Glomerular visceral epithelial cell (primary cell): Measurements from ENCODE around the gene SMIM13.
A peak's percentile ranks its signal among the peaks of the same experiment; 100 is the strongest.

ENCODE experiments used
- DNase-seq: peaks from one replicate; pipeline ENCODE4 v3.0.0-alpha.2; 2016; ENCODE audit errors: extremely low spot score

The SMIM13 gene

DNA sequence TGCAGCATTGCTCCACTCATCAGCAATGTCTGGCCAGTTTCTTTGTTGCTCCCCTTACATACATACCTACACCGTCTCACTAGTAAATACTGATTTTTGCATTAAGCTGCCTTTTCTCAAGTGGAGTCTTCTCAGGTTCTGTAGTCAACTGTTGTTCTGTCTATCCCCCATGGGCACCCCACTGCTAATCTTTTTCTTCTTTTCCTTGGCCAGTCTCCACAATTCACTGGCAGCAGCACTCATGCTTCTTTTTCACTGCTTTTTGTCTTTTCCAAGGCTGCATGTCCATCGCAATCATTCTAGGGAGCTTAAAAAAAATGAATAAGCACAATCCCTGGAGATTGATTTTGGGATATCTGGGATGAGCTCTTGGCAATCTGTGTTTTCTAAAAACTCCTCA, 28.2 kb downstream of the SMIM13 start:
- no peak for DNase-seq

- no peak for DNase-seq
These were observed 28.7 kb downstream of the SMIM13 start for GRCh38 chr6:11122380-11122779.

DNA sequence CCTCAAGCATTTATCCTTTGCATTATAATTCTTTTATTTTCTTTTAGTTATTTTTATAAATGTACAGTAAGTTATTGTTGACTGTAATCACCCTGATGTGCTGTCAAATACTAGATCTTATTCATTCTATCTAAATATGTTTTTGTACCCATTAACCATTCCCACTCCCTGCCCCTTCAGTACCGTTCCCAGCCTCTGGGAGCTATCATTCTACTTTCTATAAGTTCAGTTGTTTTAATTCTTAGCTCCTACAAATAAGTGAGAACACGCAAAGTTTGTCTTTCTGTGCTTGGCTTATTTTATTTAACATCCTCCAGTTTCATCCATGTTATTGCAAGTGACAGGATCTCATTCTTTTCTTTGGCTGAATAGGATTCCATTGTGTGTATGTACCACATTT, 30.3 kb downstream of the SMIM13 start:
- DNase-seq: no peak

GRCh38 chr6:11126876-11127275, 33.2 kb downstream of the SMIM13 start:
- DNase-seq: no peak

DNA sequence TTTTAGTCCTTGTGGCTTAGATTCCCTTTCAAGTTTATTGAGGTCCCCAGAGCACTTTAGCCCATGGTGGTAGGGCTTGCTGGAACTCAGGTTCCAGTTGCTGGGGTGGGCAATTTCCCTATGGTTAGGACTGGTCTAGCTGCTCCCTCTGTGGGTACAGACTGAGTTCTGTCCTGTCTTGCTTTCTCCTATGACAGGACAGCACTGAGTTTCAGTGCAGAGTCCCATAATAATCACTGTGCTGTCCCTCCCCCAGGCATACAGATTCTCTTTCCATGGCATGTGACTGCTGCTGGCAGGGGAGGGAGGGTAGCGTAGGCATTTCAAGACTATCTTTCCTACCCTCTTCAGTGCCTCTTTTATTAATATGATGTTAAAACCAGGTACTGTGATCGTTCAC, 35.0 kb downstream of the SMIM13 start:
- no peak for DNase-seq

- no peak for DNase-seq
These were observed 36.4 kb downstream of the SMIM13 start for GRCh38 chr6:11129908-11130565.

DNA sequence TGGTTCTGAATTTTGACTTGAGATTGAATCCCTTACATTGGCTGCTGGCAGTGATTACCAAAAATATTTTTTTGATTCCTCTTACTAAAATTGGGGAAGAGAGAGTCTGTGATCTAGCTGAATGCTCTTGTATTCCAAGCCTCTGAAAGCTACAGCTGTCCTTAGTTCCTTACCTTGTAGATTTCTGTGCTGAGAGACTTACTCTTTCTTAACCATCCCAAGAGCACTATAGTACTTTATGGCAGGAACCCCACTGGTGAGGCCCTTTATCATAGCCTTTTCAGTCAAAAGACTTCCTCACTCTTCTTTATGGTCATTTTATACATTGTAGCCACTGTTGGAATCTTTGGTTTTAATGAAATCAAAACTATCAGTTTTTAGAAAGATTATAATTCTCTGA, 37.0 kb downstream of the SMIM13 start:
- no peak for DNase-seq

DNA sequence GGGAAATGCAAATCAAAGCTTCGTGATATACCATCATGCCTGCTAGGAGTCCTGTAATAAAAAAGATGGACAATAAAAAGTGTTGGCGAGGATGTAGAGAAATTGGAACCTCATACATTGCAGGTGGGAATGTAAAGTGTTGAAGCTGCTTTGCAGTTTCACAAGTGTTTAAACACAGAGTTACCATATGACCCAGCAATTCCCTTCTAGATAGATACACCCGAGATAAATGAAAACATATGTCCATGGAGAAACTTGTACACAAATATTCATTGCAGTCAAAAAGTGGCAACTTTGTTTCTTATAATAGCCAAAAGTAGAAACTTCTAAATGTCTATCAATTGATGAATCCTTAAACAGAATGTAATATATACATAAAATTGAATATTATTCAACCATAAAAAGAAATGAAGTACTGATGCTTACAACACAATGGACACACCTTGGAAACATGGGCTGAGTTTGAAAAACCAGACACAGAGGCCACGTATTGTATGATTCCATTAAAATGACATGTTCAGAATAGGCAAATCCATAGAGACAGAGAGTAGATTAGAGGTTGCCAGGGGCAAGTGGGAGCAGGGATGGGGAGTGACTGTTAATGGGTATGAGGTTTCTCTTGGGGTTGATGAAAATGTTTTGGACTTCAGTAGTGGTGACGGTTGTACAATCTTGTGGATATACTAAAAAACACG, 38.7 kb downstream of the SMIM13 start:
- DNase-seq: no peak

DNA sequence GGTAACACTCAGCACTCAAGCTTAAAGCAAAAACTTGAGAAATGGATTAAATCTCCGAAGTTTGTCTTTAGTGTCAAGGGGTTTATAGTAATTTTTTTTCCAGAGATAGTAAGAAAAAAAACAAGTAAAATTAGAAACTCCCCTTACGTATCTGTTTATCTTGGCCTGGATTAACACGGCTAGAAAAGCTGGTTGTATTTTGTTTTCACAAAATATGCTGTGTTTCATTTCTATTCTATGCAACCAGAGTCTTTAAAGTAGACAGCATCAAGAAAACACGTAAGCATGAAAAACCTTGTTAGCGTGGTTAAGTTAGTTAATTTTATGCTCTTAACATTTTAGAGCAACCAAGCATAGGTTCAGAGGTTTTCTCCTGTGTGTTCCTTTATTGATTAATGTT, 39.6 kb downstream of the SMIM13 start:
- DNase-seq: no peak

DNA sequence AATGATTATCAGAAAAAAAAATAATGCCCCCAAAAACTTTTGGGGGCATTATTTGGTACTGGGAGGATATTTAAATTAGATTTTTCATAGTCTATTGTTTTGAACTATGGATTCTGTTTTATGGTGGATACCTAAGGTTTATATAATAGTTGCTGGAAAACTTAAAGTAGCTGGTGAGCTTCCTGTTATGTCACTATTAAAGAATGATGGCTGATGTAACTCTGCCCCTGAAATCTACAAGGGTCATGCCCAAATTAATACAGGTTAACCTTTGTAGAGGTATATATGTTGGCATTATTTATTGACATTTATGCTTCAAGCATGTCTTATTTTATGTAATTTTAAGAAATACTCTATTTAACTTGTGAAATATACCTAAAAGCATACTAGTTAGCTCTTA, 43.2 kb downstream of the SMIM13 start:
- no peak for DNase-seq

DNA sequence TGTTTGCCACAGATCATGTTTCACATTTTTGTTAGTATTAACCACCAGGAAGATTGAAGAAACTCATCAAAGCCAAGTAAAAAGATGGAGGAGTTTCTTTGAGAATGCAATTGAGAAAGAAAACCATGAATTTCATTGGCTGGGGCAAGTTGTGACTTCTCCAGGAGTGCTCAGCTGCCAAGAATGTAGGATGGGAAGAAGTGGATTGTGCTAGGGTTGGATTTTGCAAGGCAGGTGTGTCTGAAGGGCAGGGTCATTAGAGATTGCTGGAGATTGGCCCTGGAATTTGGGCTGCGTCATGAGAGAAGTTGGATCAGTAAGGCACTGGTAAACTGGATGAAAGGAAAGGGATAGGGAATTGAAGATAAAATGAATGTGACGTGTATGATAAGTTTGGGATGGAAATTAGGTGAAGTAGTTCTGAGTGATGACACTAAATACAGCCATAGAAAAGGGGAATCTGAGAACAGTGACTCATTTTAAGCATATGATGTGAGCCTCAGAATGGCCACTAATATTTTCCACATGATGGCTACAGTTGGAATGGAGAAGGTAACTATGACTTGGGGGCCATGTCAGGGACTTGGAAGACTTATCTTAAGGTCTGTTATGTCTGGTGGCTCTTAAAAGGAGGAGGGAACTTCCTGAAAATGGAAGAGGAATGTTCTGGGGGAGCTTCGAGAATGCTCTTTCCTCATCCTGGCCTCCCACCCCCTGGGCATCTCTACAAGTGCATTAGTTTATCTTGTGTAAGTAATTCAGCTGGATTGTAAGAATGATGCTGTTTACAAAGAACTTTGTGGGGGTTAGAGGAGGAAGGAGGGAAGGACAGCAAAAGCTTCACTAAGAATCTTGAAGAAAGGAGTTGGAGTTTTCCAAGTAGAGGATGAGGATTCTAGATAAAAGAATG, 45.7 kb downstream of the SMIM13 start:
- no peak for DNase-seq

- DNase-seq: no peak
These were observed 46.4 kb downstream of the SMIM13 start for GRCh38 chr6:11140056-11140455.

DNA sequence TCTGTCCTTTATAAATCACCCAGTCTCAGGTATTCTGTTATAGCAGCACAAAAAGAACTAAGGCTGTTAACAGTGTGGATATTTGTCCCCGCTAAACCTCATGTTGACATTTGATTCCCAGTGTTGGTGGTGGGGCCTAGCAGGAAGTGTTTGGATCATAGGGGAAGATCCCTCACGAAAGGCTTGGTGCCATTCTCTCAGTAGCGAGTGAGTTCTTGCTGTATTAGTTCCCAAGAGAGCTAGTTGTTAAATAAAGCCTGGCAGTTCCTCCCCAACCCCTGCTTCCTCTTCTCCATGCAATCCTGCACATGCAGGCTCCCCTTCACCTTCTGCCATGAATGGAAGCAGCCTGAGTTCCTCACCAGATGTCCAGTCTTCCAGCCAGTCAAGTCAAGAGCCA, 47.7 kb downstream of the SMIM13 start:
- DNase-seq: no peak

DNA sequence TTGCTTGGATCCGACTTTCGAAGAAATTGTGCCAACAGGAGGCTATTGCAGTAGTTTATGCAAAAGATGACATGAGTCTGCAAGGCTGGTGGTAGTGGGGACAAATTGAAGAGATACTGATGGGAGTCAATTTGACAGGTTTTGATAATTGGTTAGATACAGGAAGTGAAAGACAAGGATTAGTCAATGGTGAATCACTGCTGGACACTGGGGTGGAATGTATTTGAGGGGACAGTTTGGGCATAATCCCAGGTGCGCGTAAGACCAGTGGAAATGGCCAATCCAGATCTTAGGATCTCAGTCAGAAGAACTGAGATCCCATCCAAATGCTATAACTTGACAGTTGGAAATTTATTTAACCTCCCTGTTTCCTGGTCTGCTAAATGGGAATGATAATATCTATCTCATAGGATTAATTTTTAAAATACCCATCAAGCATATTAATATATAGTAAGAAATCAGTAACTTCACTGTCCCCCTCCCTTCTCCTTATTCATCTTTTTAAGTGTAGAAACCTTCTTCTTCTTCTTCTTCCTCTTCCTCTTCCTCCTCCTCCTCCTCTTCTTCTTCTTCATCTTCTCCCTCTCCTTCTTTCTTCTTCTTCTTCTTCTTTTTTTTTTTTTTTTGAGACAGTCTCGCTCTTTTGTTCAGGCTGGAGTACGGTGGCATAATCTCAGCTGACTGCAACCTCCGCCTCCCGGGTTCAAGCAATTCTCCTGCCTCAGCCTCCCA, 48.8 kb downstream of the SMIM13 start:
- no peak for DNase-seq

DNA sequence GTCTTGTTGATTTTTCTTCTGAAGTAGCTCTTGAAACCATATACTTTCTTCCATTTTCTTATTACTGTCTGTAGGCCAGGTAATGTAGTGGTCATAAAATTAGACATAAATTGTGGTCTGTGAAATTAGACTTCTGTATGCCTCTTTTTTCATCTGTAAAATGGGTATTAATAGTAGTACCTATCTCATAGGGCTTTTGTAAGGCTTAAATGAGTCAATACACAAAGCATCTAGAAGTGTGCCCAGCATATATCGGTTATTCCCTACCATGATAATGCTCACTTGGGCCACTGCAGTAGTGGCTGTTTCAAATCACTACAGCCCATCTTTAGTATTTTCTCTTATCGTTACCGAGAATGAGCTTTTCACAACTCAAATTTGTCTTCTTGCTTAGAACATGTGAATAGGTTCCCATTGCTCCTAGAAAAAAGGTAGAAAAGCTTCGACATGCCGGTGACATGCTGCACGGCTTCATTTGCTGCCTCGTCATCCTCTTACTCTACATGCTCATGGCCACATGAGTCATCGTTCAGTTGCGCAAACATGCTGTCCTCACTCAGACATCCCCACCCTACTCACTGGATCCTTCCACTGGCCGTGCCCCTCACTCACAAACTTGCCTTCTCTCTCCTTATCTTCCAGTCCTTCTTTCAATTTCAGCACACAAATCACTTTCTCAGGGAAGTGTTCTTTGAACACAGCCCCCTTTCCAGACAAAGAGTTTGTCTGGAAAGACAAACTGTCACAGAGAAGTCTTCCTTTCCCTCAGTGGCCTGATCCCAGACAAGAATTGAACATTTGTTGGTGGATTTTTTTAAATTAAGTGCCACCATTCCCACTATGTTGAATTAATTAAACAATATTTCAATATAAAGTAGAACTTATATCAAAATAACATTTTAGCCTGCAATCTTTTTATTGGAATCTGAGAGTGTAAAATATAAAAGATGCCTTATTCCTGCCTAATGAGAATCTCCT, 50.0 kb downstream of the SMIM13 start:
- DNase-seq: peak; percentile 52

DNA sequence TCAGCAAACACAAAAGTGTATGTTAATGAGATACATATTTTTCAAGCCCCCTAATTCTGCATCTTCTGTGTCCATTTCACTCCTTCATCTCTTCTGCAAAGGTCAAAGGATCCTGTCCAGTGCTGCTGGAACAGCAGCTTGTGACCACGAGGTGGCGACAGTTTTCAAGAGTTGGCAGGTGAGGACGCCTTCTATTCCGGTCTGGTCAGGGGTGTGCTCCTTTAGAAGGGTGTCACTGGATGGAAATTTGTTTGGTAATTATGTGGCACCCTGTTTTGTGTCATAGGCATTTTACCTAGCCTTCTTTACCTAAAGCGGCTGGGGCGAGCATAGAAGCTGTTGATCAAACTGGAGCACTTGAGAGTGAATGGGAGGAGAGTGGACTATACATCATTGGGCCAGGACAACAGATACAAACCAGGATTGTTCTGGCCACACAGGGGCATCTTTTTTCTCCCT, 50.8 kb downstream of the SMIM13 start:
- DNase-seq: peak; percentile 77

- no peak for DNase-seq
These were observed 52.6 kb downstream of the SMIM13 start for GRCh38 chr6:11146117-11146826.

DNA sequence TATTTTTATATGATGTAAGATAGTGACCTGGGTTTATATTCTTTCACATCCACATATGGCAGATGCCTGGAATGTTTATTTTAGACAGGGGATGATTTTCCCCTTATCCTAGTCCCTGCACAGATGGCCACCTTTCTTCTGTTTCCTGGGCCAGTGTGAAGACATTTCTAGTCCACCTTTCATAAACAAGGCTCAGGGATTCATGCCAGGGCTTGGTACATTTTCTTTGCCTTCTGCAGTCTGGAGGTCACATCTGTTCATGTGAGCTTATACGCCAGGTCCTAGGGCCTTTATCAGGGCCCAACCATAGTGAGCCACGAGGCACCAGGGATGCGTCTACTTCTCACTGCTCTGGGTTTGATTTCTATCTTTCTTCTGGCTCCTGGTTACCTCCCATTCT, 55.9 kb downstream of the SMIM13 start:
- no peak for DNase-seq

DNA sequence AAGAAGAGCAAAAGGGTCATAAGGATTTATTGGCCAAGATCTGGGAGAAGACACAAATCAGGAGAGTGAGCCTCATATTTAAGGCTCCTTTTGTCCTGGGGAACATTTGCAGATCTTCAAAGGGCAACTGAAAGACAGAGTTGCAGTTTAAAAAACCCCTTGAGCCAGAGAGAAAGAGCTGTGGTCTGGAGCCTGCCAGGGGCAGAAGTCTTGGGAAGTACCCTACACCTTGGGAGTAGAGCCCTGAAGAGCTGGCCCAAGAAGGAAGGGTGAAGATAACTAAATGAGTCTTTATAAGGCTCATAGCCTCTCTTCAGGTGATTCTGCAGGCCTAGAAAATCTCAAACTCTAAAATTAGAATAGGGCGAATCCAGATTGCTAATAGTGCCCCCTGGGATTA, 57.9 kb downstream of the SMIM13 start:
- DNase-seq: no peak

GRCh38 chr6:11152581-11152980, 58.9 kb downstream of the SMIM13 start:
- no peak for DNase-seq
